SU-DHL-6 (cell line): ENCODE measurements around the gene WDR37.

Experiments
- H2AFZ ChIP-seq: fragments of 200-600 bp; sonication (generic); 2 replicates; pipeline ENCODE4 v1.6.1; 2014; ENCODE audit warnings: low read depth, mild to moderate bottlenecking, moderate library complexity, mixed read lengths, antibody characterized with exemption, low read length; ENCODE audit not compliant: severe bottlenecking
- H3F3A ChIP-seq: fragments of 200-600 bp; shearing (Covaris generic); 2 replicates; pipeline ENCODE4 v1.6.0; 2016; ENCODE audit warnings: antibody characterized with exemption, mild to moderate bottlenecking; ENCODE audit not compliant: insufficient read depth
- H3K27ac ChIP-seq: fragments of 200-600 bp; sonication (generic); 2 replicates; pipeline ENCODE4 v1.5.1; 2016; ENCODE audit warnings: low read depth, mild to moderate bottlenecking, low read length, moderate library complexity, mixed read lengths
- H3K27me3 ChIP-seq: fragments of 200-600 bp; sonication (generic), shearing (Covaris generic); 2 replicates; pipeline ENCODE4 v1.6.0; 2014; ENCODE audit warnings: mild to moderate bottlenecking, low read length
- H3K36me3 ChIP-seq: fragments of 200-600 bp; sonication (generic); 2 replicates; pipeline ENCODE4 v1.6.1; 2014; ENCODE audit warnings: mild to moderate bottlenecking, low read length, mixed read lengths
- H3K4me2 ChIP-seq: fragments of 300-600, 200-600 bp; shearing (Covaris generic), sonication (generic); 2 replicates; pipeline ENCODE4 v1.6.0; 2014; ENCODE audit warnings: low read length, low read depth, mild to moderate bottlenecking; ENCODE audit not compliant: poor library complexity, severe bottlenecking
- H3K4me3 ChIP-seq: fragments of 200-600 bp; sonication (generic); 2 replicates; pipeline ENCODE4 v1.5.1; 2014; ENCODE audit warnings: antibody characterized with exemption, low read length, mild to moderate bottlenecking, mixed read lengths; ENCODE audit not compliant: insufficient read depth, poor library complexity, severe bottlenecking
- H3K79me2 ChIP-seq: fragments of 200-600 bp; sonication (generic); 2 replicates; pipeline ENCODE4 v1.6.1; 2014; ENCODE audit warnings: mild to moderate bottlenecking, low read length, moderate library complexity; ENCODE audit not compliant: insufficient read depth
- H3K9ac ChIP-seq: fragments of 200-600 bp; sonication (generic); 2 replicates; pipeline ENCODE4 v1.7.0; 2014; ENCODE audit warnings: mild to moderate bottlenecking, low read length
- H3K9me2 ChIP-seq: fragments of 200-600 bp; sonication (generic); replicated peaks from 2 replicates; pipeline ENCODE4 v1.6.1; 2014; ENCODE audit warnings: low read length; ENCODE audit not compliant: insufficient read depth
- H3K9me3 ChIP-seq: fragments of 200-600 bp; sonication (generic); 2 replicates; pipeline ENCODE4 v1.6.1; 2014; ENCODE audit warnings: low read length, mixed read lengths; ENCODE audit not compliant: insufficient read depth
- H4K20me1 ChIP-seq: fragments of 200-600 bp; sonication (generic); 2 replicates; pipeline ENCODE4 v1.6.1; 2014; ENCODE audit warnings: low read depth, mild to moderate bottlenecking, antibody characterized with exemption, low read length, moderate library complexity, mixed read lengths
- CTCF ChIP-seq: fragments of 200-600 bp; sonication (generic); IDR thresholded peaks from one replicate; pipeline ENCODE4 v1.5.1; 2017; ENCODE audit warnings: antibody characterized with exemption, mild to moderate bottlenecking, low read length, moderate library complexity; ENCODE audit not compliant: insufficient read depth, poor library complexity, severe bottlenecking
- EZH2phosphoT487 ChIP-seq: fragments of 200-600 bp; sonication (generic), shearing (Covaris generic); conservative IDR thresholded peaks from 2 replicates; pipeline ENCODE4 v1.6.1; 2018; ENCODE audit warnings: mild to moderate bottlenecking, antibody characterized with exemption, low read length, moderate library complexity, mixed read lengths

The WDR37 gene

GRCh38 chr10:1173091-1173490, 116.9 kb downstream of the WDR37 start:
- Histone ChIP-seq H3K4me3 (no peak overlapping the region), H3F3A (no peaks in the 10 kb centered on the region), H3K4me2 (no peak overlapping the region), H3K9ac (no peak overlapping the region), H3K27ac (no peak overlapping the region), H3K9me2 (no peaks in the 10 kb centered on the region), H3K27me3 (no peaks in the 10 kb centered on the region), H3K9me3 (no peaks in the 10 kb centered on the region), H2AFZ (no peak overlapping the region), H4K20me1 (no peaks in the 10 kb centered on the region), H3K79me2 (no peaks in the 10 kb centered on the region), H3K36me3 (no peaks in the 10 kb centered on the region)
- TF ChIP-seq EZH2phosphoT487 (no peak), CTCF (no peak)

GRCh38 chr10:1174022-1174421, 117.8 kb downstream of the WDR37 start:
- no peak overlapping the region for H3K4me3 ChIP-seq
- H3K4me2 ChIP-seq = no peak overlapping the region
- no peak for TF ChIP-seq CTCF
- TF ChIP-seq EZH2phosphoT487 = no peak
- H3K79me2 ChIP-seq = no peaks in the 10 kb centered on the region
- H4K20me1 ChIP-seq = no peaks in the 10 kb centered on the region
- H2AFZ ChIP-seq = no peak overlapping the region
- no peak overlapping the region for H3K9ac ChIP-seq
- no peak overlapping the region for H3K27ac ChIP-seq
- H3K36me3 ChIP-seq = no peaks in the 10 kb centered on the region
- no peaks in the 10 kb centered on the region for H3K9me3 ChIP-seq
- H3K9me2 ChIP-seq = no peaks in the 10 kb centered on the region
- no peaks in the 10 kb centered on the region for H3K27me3 ChIP-seq
- no peaks in the 10 kb centered on the region for H3F3A ChIP-seq

- Histone ChIP-seq H3K4me2 (no peak overlapping the region), H4K20me1 (no peaks in the 10 kb centered on the region), H3K4me3 (no peak overlapping the region), H3K9me3 (no peaks in the 10 kb centered on the region), H3F3A (no peaks in the 10 kb centered on the region), H3K27ac (no peak overlapping the region), H2AFZ (no peak overlapping the region), H3K27me3 (no peaks in the 10 kb centered on the region), H3K9me2 (no peaks in the 10 kb centered on the region), H3K9ac (no peak overlapping the region), H3K36me3 (no peaks in the 10 kb centered on the region), H3K79me2 (no peaks in the 10 kb centered on the region)
- TF ChIP-seq EZH2phosphoT487 (no peak), CTCF (no peak)
Measured at GRCh38 chr10:1175956-1176565, 119.9 kb downstream of the WDR37 start.

GRCh38 chr10:1177936-1178335, 121.8 kb downstream of the WDR37 start:
- no peaks in the 10 kb centered on the region for H3K79me2 ChIP-seq
- no peaks in the 10 kb centered on the region for H3K9me3 ChIP-seq
- H3K4me3 ChIP-seq = no peak overlapping the region
- no peak overlapping the region for H3K27ac ChIP-seq
- H3K9ac ChIP-seq = no peak overlapping the region
- H4K20me1 ChIP-seq = no peaks in the 10 kb centered on the region
- no peaks in the 10 kb centered on the region for H3K36me3 ChIP-seq
- H3F3A ChIP-seq = no peaks in the 10 kb centered on the region
- H3K9me2 ChIP-seq = no peaks in the 10 kb centered on the region
- no peak overlapping the region for H3K4me2 ChIP-seq
- no peaks in the 10 kb centered on the region for H3K27me3 ChIP-seq
- TF ChIP-seq CTCF = no peak
- TF ChIP-seq EZH2phosphoT487 = no peak
- no peak overlapping the region for H2AFZ ChIP-seq
